Activated T-helper 2 cell treated with anti-CD3 and anti-CD28 coated beads, Interferon-gamma antibody, Interleukin-2, Interleukin-4, amounts not matched to agents 10 μg/mL and 5 μg/mL and 100 μg/mL, durations not matched to agents 14 hours and 24 hours and 36 hours (primary cell): ENCODE measurements around the gene MAGEA2. TPM values are rescaled to one million over a fixed set of nuclear protein-coding genes. Genes with fewer than 3 reads are reported as not detected.
"Not testable (repeated sequence)": the region's sequence is repeated elsewhere in the genome, so short reads cannot be mapped to it uniquely, and the experiment has no call there.

Experiments used
- DNase-seq: peaks from one replicate; pipeline ENCODE4 v3.0.0; 2021; ENCODE audit warnings: low spot score
- H3K27ac Mint-ChIP-seq: one replicate; pipeline ENCODE4 v1.8.0; 2021; ENCODE audit warnings: mixed read lengths
- H3K27me3 Mint-ChIP-seq: one replicate; pipeline ENCODE4 v1.8.0; 2021; ENCODE audit warnings: low read depth, mixed read lengths
- H3K36me3 Mint-ChIP-seq: one replicate; pipeline ENCODE4 v1.8.0; 2021; ENCODE audit warnings: low read depth, mixed read lengths
- H3K4me1 Mint-ChIP-seq: one replicate; pipeline ENCODE4 v1.8.0; 2021; ENCODE audit warnings: low read depth, mixed read lengths
- H3K4me3 Mint-ChIP-seq: one replicate; pipeline ENCODE4 v1.8.0; 2021; ENCODE audit warnings: low read depth, mild to moderate bottlenecking, moderate library complexity, mixed read lengths
- H3K9me3 Mint-ChIP-seq: one replicate; pipeline ENCODE4 v1.8.0; 2021; ENCODE audit warnings: mixed read lengths
- intact Hi-C: fragments of 100-400 bp; cut with micrococcal nuclease; formaldehyde crosslinking; loops from one replicate; pipeline ENCODE4 v1.15.1; 2023
- total RNA-seq: library from RNA; stranded (reverse); gene quantifications from 2 replicates; pipeline ENCODE4 v1.2.3, GENCODE V29; 2022

The MAGEA2 gene
- total RNA-seq, 1 donor from 2014 or later, result not detected

DNA sequence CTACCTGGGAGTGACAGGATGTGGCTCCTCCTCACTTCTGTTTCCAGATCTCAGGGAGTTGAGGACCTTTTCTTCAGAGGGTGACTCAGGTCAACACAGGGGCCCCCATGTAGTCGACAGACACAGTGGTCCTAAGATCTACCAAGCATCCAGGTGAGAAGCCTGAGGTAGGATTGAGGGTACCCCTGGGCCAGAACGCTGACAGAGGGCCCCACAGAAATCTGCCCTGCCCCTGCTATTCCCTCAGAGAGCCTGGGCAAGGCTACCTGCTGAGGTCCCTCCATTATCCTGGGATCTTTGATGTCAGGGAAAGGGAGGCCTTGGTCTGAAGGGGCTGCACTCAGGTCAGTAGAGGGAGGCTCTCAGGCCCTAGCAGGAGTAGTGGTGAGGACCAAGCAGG lies 18.5 kb downstream of the MAGEA2 start:
- intact Hi-C loops, result no loop called here
- Mint-ChIP-seq H3K27me3 (no peaks in the 10 kb centered on the region), H3K36me3 (no peaks in the 10 kb centered on the region), H3K27ac (no peak overlapping the region), H3K4me1 (no peaks in the 10 kb centered on the region), H3K9me3 (no peaks in the 10 kb centered on the region), H3K4me3 (no peak overlapping the region)
- no peak for DNase-seq

GRCh38 chrX:152734143-152734858 lies 19.3 kb downstream of the MAGEA2 start:
- DNase-seq, intact Hi-C loops, H3K4me1 Mint-ChIP-seq, H3K9me3 Mint-ChIP-seq, H3K4me3 Mint-ChIP-seq, H3K27ac Mint-ChIP-seq, H3K36me3 Mint-ChIP-seq, H3K27me3 Mint-ChIP-seq: not testable (repeated sequence)

GRCh38 chrX:152733261-152733975 lies 20.2 kb downstream of the MAGEA2 start, which contains the start of the genes CSAG1 and MAGEA12:
Gene CSAG1, minus strand, starts transcription at chrX:152733721. Its CDS starts 1,261 bp downstream, at chrX:152732460.
Gene MAGEA12, plus strand, starts transcription at chrX:152733757. Its CDS starts 2,405 bp downstream, at chrX:152736162.
- Mint-ChIP-seq H3K27ac (no peak within 1 kb of the TSS), H3K27me3 (no peaks in the 10 kb centered on the region), H3K36me3 (no peaks in the 10 kb centered on the region), H3K4me3 (no peak within 1 kb of the TSS), H3K9me3 (no peaks in the 10 kb centered on the region), H3K4me1 (no peaks in the 10 kb centered on the region)
- intact Hi-C loops, result no loop called here
- DNase-seq, result no peak

DNA sequence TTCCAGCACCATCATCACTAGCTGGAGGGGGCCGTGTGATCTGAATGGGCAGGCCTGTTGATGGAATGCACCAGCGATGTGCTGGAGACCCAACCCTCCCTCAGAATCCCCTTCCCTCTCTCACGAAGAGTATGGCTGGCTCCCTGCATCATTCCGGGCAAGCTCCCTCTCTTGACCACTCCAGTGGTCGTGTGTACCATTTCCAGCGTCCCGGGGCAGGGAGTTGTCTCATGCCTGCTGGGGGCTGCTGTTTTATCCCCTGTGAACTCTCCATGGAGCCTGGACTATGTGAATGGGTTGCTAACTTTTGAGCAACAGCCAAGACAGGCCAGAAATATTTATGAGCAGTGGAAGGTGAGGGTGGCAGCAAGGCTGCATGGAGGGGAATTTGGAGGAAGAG lies 28.2 kb downstream of the MAGEA2 start:
- no peak overlapping the region for H3K27ac Mint-ChIP-seq

GRCh38 chrX:152713815-152714787 lies 39.5 kb downstream of the MAGEA2 start, which contains the start of gene MAGEA2B:
Gene MAGEA2B, plus strand, starts transcription at chrX:152714628. Its CDS starts 2,479 bp downstream, at chrX:152717107.
- H3K27me3 Mint-ChIP-seq, intact Hi-C loops, H3K36me3 Mint-ChIP-seq, H3K4me3 Mint-ChIP-seq, H3K9me3 Mint-ChIP-seq, H3K4me1 Mint-ChIP-seq, DNase-seq, H3K27ac Mint-ChIP-seq: not testable (repeated sequence)

More for the DNA sequence above, 28.2 kb downstream of the MAGEA2 start:
- no peaks in the 10 kb centered on the region for H3K4me1 Mint-ChIP-seq
- H3K4me3 Mint-ChIP-seq, result no peak overlapping the region
- no peak for DNase-seq
- no peaks in the 10 kb centered on the region for H3K27me3 Mint-ChIP-seq
- no peaks in the 10 kb centered on the region for H3K36me3 Mint-ChIP-seq
- no peaks in the 10 kb centered on the region for H3K9me3 Mint-ChIP-seq
- intact Hi-C loops, result no loop called here

DNA sequence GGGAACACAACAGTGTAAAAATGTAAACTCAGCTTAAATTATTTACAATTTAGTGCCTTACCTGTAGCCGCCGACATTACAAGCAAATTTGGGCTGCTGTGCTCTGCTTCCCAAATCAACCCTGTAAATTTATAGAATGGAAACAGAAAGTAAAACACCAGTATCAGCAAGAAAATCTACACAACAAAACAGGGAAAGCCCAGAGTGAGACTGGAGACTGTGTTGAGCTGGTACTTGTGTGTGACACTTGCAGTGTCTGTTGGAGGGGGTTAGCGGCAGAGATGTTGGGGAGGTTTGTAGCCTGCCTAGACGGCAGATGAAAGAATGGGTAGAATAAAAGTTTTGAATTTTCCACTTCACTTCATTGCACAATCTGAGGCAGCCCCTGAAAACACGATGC lies 40.4 kb downstream of the MAGEA2 start:
- H3K9me3 Mint-ChIP-seq, H3K4me1 Mint-ChIP-seq, H3K36me3 Mint-ChIP-seq, H3K27me3 Mint-ChIP-seq, H3K27ac Mint-ChIP-seq, DNase-seq, H3K4me3 Mint-ChIP-seq, intact Hi-C loops: not testable (repeated sequence)

DNA sequence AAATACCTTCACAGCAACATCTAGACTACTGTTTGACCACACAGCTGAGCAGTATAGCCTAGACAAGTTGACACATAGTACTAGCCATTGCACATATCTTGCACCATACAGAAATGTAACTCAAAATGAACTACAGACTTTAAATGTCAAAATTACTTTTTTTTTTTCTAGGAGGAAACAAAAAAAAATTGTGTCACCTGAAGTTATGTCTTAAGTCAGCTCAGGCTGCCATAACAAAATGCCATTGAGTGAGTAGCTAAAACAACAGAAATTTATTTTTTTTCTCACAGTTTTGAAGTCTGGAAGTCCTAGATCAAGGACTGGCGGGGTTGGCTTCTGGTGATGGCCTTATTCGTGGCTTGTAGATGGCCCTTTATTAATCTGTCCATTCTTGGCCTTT lies 44.5 kb downstream of the MAGEA2 start, which contains the start of gene CSAG2:
TSS of gene CSAG2 (minus strand) at position 101 of the 400 bp plus-strand sequence. CDS start 161 bp downstream, outside the sequence.
- H3K4me3 Mint-ChIP-seq, DNase-seq, H3K27me3 Mint-ChIP-seq, H3K27ac Mint-ChIP-seq, H3K36me3 Mint-ChIP-seq, intact Hi-C loops, H3K9me3 Mint-ChIP-seq, H3K4me1 Mint-ChIP-seq: not testable (repeated sequence)

DNA sequence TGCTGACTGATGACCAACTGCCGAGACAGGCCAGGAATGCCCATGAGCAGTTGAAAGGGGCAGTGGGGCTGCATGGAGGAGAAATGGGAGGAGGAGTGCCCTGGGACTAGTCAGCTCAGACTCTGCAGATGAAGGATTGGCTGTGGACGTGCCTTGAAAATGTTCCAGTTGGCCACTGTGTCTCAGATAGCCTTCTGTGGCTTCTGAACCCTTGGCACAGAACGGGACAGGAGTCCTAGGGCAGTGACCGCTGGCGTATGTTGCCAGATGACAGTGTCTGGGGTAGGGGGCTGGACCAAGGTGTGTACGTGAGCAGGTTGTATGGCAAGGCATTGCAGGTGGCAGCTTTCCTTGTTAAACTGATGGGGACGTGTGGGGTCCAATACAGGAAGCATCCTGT lies 47.1 kb downstream of the MAGEA2 start:
- H3K4me1 Mint-ChIP-seq, H3K36me3 Mint-ChIP-seq, intact Hi-C loops, H3K9me3 Mint-ChIP-seq, H3K4me3 Mint-ChIP-seq, DNase-seq, H3K27ac Mint-ChIP-seq, H3K27me3 Mint-ChIP-seq: not testable (repeated sequence)

DNA sequence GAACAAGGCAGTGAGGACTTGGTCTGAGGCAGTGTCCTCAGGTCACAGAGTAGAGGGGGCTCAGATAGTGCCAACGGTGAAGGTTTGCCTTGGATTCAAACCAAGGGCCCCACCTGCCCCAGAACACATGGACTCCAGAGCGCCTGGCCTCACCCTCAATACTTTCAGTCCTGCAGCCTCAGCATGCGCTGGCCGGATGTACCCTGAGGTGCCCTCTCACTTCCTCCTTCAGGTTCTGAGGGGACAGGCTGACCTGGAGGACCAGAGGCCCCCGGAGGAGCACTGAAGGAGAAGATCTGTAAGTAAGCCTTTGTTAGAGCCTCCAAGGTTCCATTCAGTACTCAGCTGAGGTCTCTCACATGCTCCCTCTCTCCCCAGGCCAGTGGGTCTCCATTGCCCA lies 53.3 kb downstream of the MAGEA2 start:
- H3K4me3 Mint-ChIP-seq, H3K4me1 Mint-ChIP-seq, DNase-seq, intact Hi-C loops, H3K27ac Mint-ChIP-seq, H3K27me3 Mint-ChIP-seq, H3K36me3 Mint-ChIP-seq, H3K9me3 Mint-ChIP-seq: not testable (repeated sequence)

Other genes starting within 250 kb of the MAGEA2 start
- 0.05 and 0.07 TPM in 2 replicates for gene GABRQ, start 115.9 kb downstream of the MAGEA2 start, total RNA-seq
- not detected in 2 replicates for gene MAGEA3, start 55.0 kb downstream of the MAGEA2 start, total RNA-seq
- not detected in 2 replicates for gene CSAG2, start 44.6 kb downstream of the MAGEA2 start, total RNA-seq
- gene MAGEA2B, start 39.2 kb downstream of the MAGEA2 start, total RNA-seq, result not detected in 2 replicates
- gene CSAG1, start 20.1 kb downstream of the MAGEA2 start, total RNA-seq, result not detected in 2 replicates
- gene MAGEA12, start 20.1 kb downstream of the MAGEA2 start, total RNA-seq, result not detected in 2 replicates
- not detected in 2 replicates for gene CSAG3, start 5.4 kb upstream of the MAGEA2 start, total RNA-seq
- gene MAGEA6, start 15.8 kb upstream of the MAGEA2 start, total RNA-seq, result not detected in 2 replicates
- gene CETN2, start 76.9 kb upstream of the MAGEA2 start, total RNA-seq, result 9.9 and 11.3 TPM in 2 replicates
- 25.9 and 26.7 TPM in 2 replicates for gene NSDHL, start 77.2 kb upstream of the MAGEA2 start, total RNA-seq
- gene ZNF185, start 144.2 kb upstream of the MAGEA2 start, total RNA-seq, result 0.68 and 0.83 TPM in 2 replicates
- not detected in 2 replicates for gene PNMA5, start 240.3 kb upstream of the MAGEA2 start, total RNA-seq